K562 (cell line): ENCODE results near the gene IQGAP3. TPM values are rescaled to one million over a fixed set of nuclear protein-coding genes. Genes with fewer than 3 reads are reported as not detected.

Source experiments
- ATAC-seq: fragments of 200-7000 bp; cut with Tn5 transposase; 3 replicates; pipeline ENCODE4 v1.9.1; 2020; ENCODE audit warnings: moderate library complexity
- BruUV-seq: library from RNA; stranded (reverse); fragments of 400-500 nt; replicated peaks from 2 replicates; lab custom pipeline; 2021; lab: Mats Ljungman, UMichigan
- CTCF ChIA-PET: fragments of 300-600 bp; formaldehyde crosslinking; extraction: SDS; loops from one replicate; lab custom pipeline; 2021; ENCODE audit warnings: low intra/inter-chr PET ratio; lab: Yijun Ruan, JAX
- POLR2A ChIA-PET: fragments of 300-600, 350-650 bp; sonication (Branson Sonifier 250); formaldehyde crosslinking; extraction: SDS; loops from one replicate; lab custom pipeline; 2021; ENCODE audit warnings: antibody characterized with exemption, inconsistent platforms; lab: Yijun Ruan, JAX
- DNase-seq, 4 experiments: peaks; one replicate each; pipeline versions ENCODE4 v3.0.0 to v3.0.0-alpha.2; 2011 to 2018; ENCODE audit warnings: low spot score in 3 of 4, mixed read lengths in 3 of 4; ENCODE audit errors: extremely low read depth in 1 of 4
- FAIRE-seq: peaks from 2 replicates; lab custom pipeline; 2011; peaks lifted over from hg19 to GRCh38; lab: Jason Lieb, UNC
- H2AFZ ChIP-seq: 2 replicates; pipeline ENCODE4 v1.6.0; 2011; ENCODE audit warnings: low read depth, low read length, control low read depth, inconsistent platforms
- H3K27ac ChIP-seq: fragments of 200-600 bp; 3 replicates; pipeline ENCODE4 v1.8.0; 2011; ENCODE audit warnings: low read depth, mild to moderate bottlenecking, control low read depth, inconsistent platforms, low read length, moderate library complexity, mixed read lengths; ENCODE audit errors: extremely low read depth
- H3K27me3 ChIP-seq, 2 experiments: fragments of 300-600 bp in 1 of 2; 2 replicates in 1 of 2; 3 replicates in 1 of 2; pipeline versions ENCODE4 v1.6.0 to v1.8.0; 2011; ENCODE audit warnings: inconsistent platforms in 2 of 2, low read length in 2 of 2, mild to moderate bottlenecking in 1 of 2, mixed read lengths in 1 of 2, moderate library complexity in 1 of 2; ENCODE audit not compliant: control insufficient read depth in 2 of 2, insufficient read depth in 2 of 2
- H3K36me3 ChIP-seq: fragments of 300-600 bp; 3 replicates; pipeline ENCODE4 v1.8.0; 2011; ENCODE audit warnings: mild to moderate bottlenecking, low read length, inconsistent platforms; ENCODE audit not compliant: control insufficient read depth, insufficient read depth
- H3K4me1 ChIP-seq, 2 experiments: fragments of 200-600 bp in 1 of 2; replicated peaks in 1 of 2; 2 replicates in 1 of 2; 3 replicates in 1 of 2; pipeline versions ENCODE4 v1.5.1 to v1.8.0; 2011; ENCODE audit warnings: inconsistent platforms in 2 of 2, low read length in 2 of 2, mild to moderate bottlenecking in 1 of 2, mixed read lengths in 1 of 2, moderate library complexity in 1 of 2; ENCODE audit not compliant: control insufficient read depth in 2 of 2, insufficient read depth in 2 of 2
- H3K4me2 ChIP-seq: 2 replicates; pipeline ENCODE4 v1.6.1; 2011; ENCODE audit warnings: low read length, control low read depth, inconsistent platforms, mixed read lengths; ENCODE audit not compliant: insufficient read depth
- H3K4me3 ChIP-seq: fragments of 200-600 bp; sonication (generic), shearing (Covaris generic); 2 replicates; pipeline ENCODE4 v1.5.1; 2016; ENCODE audit warnings: control low read depth, inconsistent platforms
- H3K79me2 ChIP-seq: fragments of 200-600 bp; 3 replicates; pipeline ENCODE4 v1.8.0; 2011; ENCODE audit warnings: low read length, inconsistent platforms; ENCODE audit not compliant: control insufficient read depth, insufficient read depth
- H3K9ac ChIP-seq, 2 experiments: 2 replicates each; pipeline versions ENCODE4 v1.6.0 to v1.6.1; 2011; ENCODE audit warnings: low read depth in 2 of 2, low read length in 2 of 2, control low read depth in 1 of 2, inconsistent platforms in 1 of 2, mild to moderate bottlenecking in 1 of 2, mixed read lengths in 1 of 2; ENCODE audit not compliant: insufficient read depth in 1 of 2
- H3K9me1 ChIP-seq: one replicate; pipeline ENCODE4 v1.6.0; 2011; ENCODE audit warnings: inconsistent platforms, mild to moderate bottlenecking, low read length, moderate library complexity; ENCODE audit not compliant: control insufficient read depth, insufficient read depth
- H3K9me3 ChIP-seq: replicated peaks from 2 replicates; pipeline ENCODE4 v1.5.1; 2011; ENCODE audit warnings: low read depth, low read length, inconsistent platforms; ENCODE audit not compliant: control insufficient read depth, insufficient read depth
- H4K20me1 ChIP-seq: replicated peaks from 2 replicates; pipeline ENCODE4 v1.6.1; 2011; ENCODE audit warnings: low read length, inconsistent platforms, mixed read lengths; ENCODE audit not compliant: control insufficient read depth, insufficient read depth
- FOXA1 ChIP-seq: fragments of 450-650 bp; IDR thresholded peaks from 2 replicates; pipeline ENCODE4 v1.6.1; 2016; ENCODE audit warnings: mild to moderate bottlenecking, borderline replicate concordance
- HNRNPK ChIP-seq: fragments of 200-400 bp; formaldehyde crosslinking; IDR thresholded peaks from one replicate; pipeline ENCODE4 v1.6.1; 2018; ENCODE audit warnings: mild to moderate bottlenecking, low read depth, low read length; ENCODE audit not compliant: poor library complexity, severe bottlenecking
- RFX7 ChIP-seq: fragments of 250-450 bp; sonication (Bioruptor Pico); IDR thresholded peaks from 2 replicates; pipeline ENCODE4 v1.5.1; 2021; ENCODE audit warnings: mild to moderate bottlenecking
- STAG1 ChIP-seq: sonication (generic); formaldehyde crosslinking; IDR thresholded peaks from 2 replicates; pipeline ENCODE4 v1.5.0; 2020; ENCODE audit warnings: missing genetic modification reagents, borderline replicate concordance
- TCF7L2 ChIP-seq: fragments of 150-350 bp; IDR thresholded peaks from 2 replicates; pipeline ENCODE4 v1.6.1; 2016; ENCODE audit warnings: low read depth, mild to moderate bottlenecking, low read length, moderate library complexity
- TCFL5 ChIP-seq: fragments of 250-450 bp; sonication (Bioruptor Pico); conservative IDR thresholded peaks from 2 replicates; pipeline ENCODE4 v1.6.1; 2021; ENCODE audit warnings: mild to moderate bottlenecking, moderate library complexity, matching md5 sums
- TOE1 ChIP-seq, 2 experiments: fragments of 450-650 bp in 1 of 2; sonication (generic) in 1 of 2; formaldehyde crosslinking in 1 of 2; IDR thresholded peaks; 2 replicates each; pipeline versions ENCODE4 v1.7.1 to v1.8.0; 2016 to 2022; ENCODE audit warnings: borderline replicate concordance in 2 of 2, mild to moderate bottlenecking in 2 of 2, antibody characterized with exemption in 1 of 2, inconsistent platforms in 1 of 2, low read depth in 1 of 2, missing genetic modification reagents in 1 of 2, moderate library complexity in 1 of 2
- ZNF445 ChIP-seq: fragments of 250-450 bp; sonication (Bioruptor Pico); IDR thresholded peaks from 2 replicates; pipeline ENCODE4 v1.4.0; 2020; ENCODE audit warnings: low read depth, mild to moderate bottlenecking, moderate library complexity
- WGBS: fragments of 100-300 bp; shearing (Covaris generic); methylation state at CpG from one replicate; pipeline ENCODE4 v1.1.6; 2016; ENCODE audit warnings: low coverage, mixed read lengths; ENCODE audit not compliant: insufficient coverage; ENCODE audit errors: missing lambda C conversion rate; 5-methylcytosine and 5-hydroxymethylcytosine counted together
- in situ Hi-C: fragments of 300-500 bp; cut with MboI; formaldehyde crosslinking; loops from 4 replicates; pipeline ENCODE4 v1.15.0; 2018; ENCODE audit warnings: inconsistent platforms, mixed read lengths
- intact Hi-C: fragments of 100-400 bp; cut with micrococcal nuclease; formaldehyde crosslinking; loops from 2 replicates; pipeline ENCODE4 v1.14.2; 2022
- polyA plus RNA-seq, 8 experiments: library from polyadenylated mRNA; depleted of rRNA in 4 of 8; stranded (reverse) in 5 of 8; unstranded in 3 of 8; fragments of >200 nt; fragmentation: Nextera tagmentation in 2 of 8; fragmentation: Illumina TruSeq in 1 of 8; extraction: Ambion mirVana in 2 of 8; extraction: Trizol in 1 of 8; gene quantifications; 2 replicates each; pipeline versions ENCODE4 v1.2.1 to v1.2.3, GENCODE V29; 2011 to 2014; ENCODE audit warnings: inconsistent platforms in 1 of 8, missing spikeins in 1 of 8
- total RNA-seq, 7 experiments: library from RNA; depleted of rRNA in 6 of 7; stranded (reverse); fragments of >200 nt in 6 of 7; fragmentation: Illumina TruSeq in 2 of 7; extraction: Trizol in 2 of 7; gene quantifications; 2 replicates each; pipeline versions ENCODE4 v1.2.1 to v1.2.3, GENCODE V29; 2011 to 2021; ENCODE audit warnings: low replicate concordance in 1 of 7
- TF ChIP-seq, protein P1 (sequence below): fragments of 250-450 bp; sonication (Bioruptor Pico); IDR thresholded peaks from 2 replicates; pipeline ENCODE4 v1.9.0; 2021; ENCODE audit warnings: mild to moderate bottlenecking
- TF ChIP-seq, protein P2 (sequence below): sonication (generic); formaldehyde crosslinking; IDR thresholded peaks from 2 replicates; pipeline ENCODE4 v1.5.0; 2020; ENCODE audit warnings: missing genetic modification reagents

IQGAP3 gene
- total and polyA plus RNA-seq, 9 of the 15 experiments (the other 6 are each of a cell fraction or from before 2014, with no cell fraction given): 1.4 to 16.6 (median 11.9) TPM

DNA sequence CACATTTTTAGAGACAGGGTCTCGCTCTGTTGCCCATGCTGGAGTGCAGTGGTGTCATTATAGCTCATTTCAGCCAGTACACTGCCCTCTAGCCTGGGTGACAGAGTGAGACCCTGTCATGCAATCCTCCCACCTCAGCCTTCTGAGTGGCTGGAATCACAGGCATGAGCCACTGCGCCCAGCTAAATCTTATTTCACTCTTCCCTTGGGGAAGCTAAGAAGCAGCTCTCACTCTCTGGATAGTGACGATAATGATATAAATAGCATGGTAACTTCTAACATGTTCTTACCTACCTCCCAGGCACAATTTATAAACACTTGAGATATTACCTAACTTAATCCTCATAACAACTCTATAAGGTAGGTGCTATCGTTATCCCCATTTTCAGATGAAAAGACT, 24.9 kb downstream of the IQGAP3 start:
- Histone ChIP-seq H2AFZ (no peak overlapping the region), H3K36me3 (peaks cover 35% of the 10 kb centered on the region; the same call in 2 of the 3 replicates), H4K20me1 (no peaks in the 10 kb centered on the region), H3K4me3 (no peak overlapping the region), H3K9me3 (no peaks in the 10 kb centered on the region), H3K9ac (no peak overlapping the region), H3K4me2 (no peak overlapping the region), H3K79me2 (no peaks in the 10 kb centered on the region), H3K4me1 (no peaks in the 10 kb centered on the region), H3K27ac (no peak overlapping the region), H3K9me1 (no peaks in the 10 kb centered on the region), H3K27me3 (no peaks in the 10 kb centered on the region)
- 77% methylated on average over 4 of the region's 4 CpGs for WGBS
- intact Hi-C loops: loop anchor here (10.0 kb wide), 1 partner anchor 63 kb away; no protein-coding TSS in a partner anchor
- ChIA-PET CTCF (no interaction called here), POLR2A (interaction anchor here (0.6 kb wide), 2 partner anchors 50 to 97 kb away, joined by 3 to 4 read pairs; no protein-coding TSS in a partner anchor)
- in situ Hi-C loops: no loop called here
- no peak for ATAC-seq
- FAIRE-seq: no peak
- no peak for DNase-seq
- BruUV-seq: no TSS peak
- TF ChIP-seq, protein P1, sequence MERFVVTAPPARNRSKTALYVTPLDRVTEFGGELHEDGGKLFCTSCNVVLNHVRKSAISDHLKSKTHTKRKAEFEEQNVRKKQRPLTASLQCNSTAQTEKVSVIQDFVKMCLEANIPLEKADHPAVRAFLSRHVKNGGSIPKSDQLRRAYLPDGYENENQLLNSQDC (CRISPR knock-in tag): no peak
- TF ChIP-seq HNRNPK (no peak), RFX7 (CRISPR knock-in tag) (no peak), ZNF445 (CRISPR knock-in tag) (no peak), FOXA1 (no peak), TCFL5 (no peak), STAG1 (no peak), TOE1 (IDR thresholded peaks at IDR 0.05; ENCODE audit: borderline replicate concordance) (no peak), TOE1 (CRISPR knock-in tag; IDR thresholded peaks at IDR 0.05; ENCODE audit: borderline replicate concordance, low read depth) (no peak), TCF7L2 (no peak)
- TF ChIP-seq, protein P2, sequence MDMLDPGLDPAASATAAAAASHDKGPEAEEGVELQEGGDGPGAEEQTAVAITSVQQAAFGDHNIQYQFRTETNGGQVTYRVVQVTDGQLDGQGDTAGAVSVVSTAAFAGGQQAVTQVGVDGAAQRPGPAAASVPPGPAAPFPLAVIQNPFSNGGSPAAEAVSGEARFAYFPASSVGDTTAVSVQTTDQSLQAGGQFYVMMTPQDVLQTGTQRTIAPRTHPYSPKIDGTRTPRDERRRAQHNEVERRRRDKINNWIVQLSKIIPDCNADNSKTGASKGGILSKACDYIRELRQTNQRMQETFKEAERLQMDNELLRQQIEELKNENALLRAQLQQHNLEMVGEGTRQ (CRISPR knock-in tag): no peak
